HEK293 (cell line): ENCODE measurements around the gene SCN4A.

Source experiments
- CTCF ChIP-seq: fragments of 450-650 bp; formaldehyde crosslinking; IDR thresholded peaks from 2 replicates; pipeline ENCODE4 v1.5.1; 2016; ENCODE audit warnings: missing biosample characterization, missing genetic modification characterization
- KLF10 ChIP-seq: fragments of 450-650 bp; IDR thresholded peaks from 2 replicates; pipeline ENCODE4 v1.5.1; 2018; ENCODE audit warnings: missing biosample characterization, mild to moderate bottlenecking, missing genetic modification characterization
- KLF17 ChIP-seq: fragments of 450-650 bp; formaldehyde crosslinking; IDR thresholded peaks from 2 replicates; pipeline ENCODE4 v1.5.1; 2016; ENCODE audit warnings: missing biosample characterization, missing genetic modification characterization
- ZNF155 ChIP-seq: fragments of 450-650 bp; formaldehyde crosslinking; IDR thresholded peaks from 2 replicates; pipeline ENCODE4 v1.5.1; 2016; ENCODE audit warnings: missing biosample characterization, missing genetic modification characterization
- ZNF18 ChIP-seq: fragments of 450-650 bp; formaldehyde crosslinking; IDR thresholded peaks from 2 replicates; pipeline ENCODE4 v1.5.1; 2016; ENCODE audit warnings: missing biosample characterization, missing genetic modification characterization
- ZNF747 ChIP-seq: fragments of 450-650 bp; formaldehyde crosslinking; IDR thresholded peaks from 2 replicates; pipeline ENCODE4 v1.5.1; 2016; ENCODE audit warnings: missing biosample characterization, missing genetic modification characterization

GRCh38 chr17:63963123-63963522 lies 9.6 kb downstream of the SCN4A start:
- TF ChIP-seq ZNF747, result no peak
- TF ChIP-seq ZNF18, result no peak
- no peak for TF ChIP-seq KLF10
- no peak for TF ChIP-seq ZNF155 (tag by site-specific recombination)
- no peak for TF ChIP-seq KLF17 (tag by site-specific recombination)
- no peak for TF ChIP-seq CTCF (tag by site-specific recombination)
